CD4-positive, alpha-beta memory T cell (primary cell): ENCODE measurements around the gene SIT1. TPM values are rescaled to one million over a fixed set of nuclear protein-coding genes. Genes with fewer than 3 reads are reported as not detected.

Source experiments
- CTCF ChIA-PET: fragments of 350-600 bp; sonication (Branson Sonifier 250); formaldehyde crosslinking; loops from one replicate; lab custom pipeline; 2021; ENCODE audit warnings: inconsistent platforms; ENCODE audit not compliant: partially characterized antibody; lab: Charles Lee
- POLR2A ChIA-PET: fragments of 350-600 bp; sonication (Branson Sonifier 250); formaldehyde crosslinking; loops from one replicate; lab custom pipeline; 2021; ENCODE audit not compliant: partially characterized antibody; lab: Charles Lee
- DNase-seq, 5 donors: peaks; one replicate each; pipeline versions ENCODE4 v3.0.0 to v3.0.0-alpha.2; 2020 to 2022; ENCODE audit warnings: mixed read lengths in 1 of 5
- H3K27ac ChIP-seq: one replicate; pipeline ENCODE4 v1.7.0; 2013; ENCODE audit warnings: low read depth, low read length
- H3K27me3 ChIP-seq: 2 replicates; pipeline ENCODE4 v1.7.0; 2013; ENCODE audit warnings: mild to moderate bottlenecking, low read length, moderate library complexity; ENCODE audit not compliant: insufficient read depth
- H3K36me3 ChIP-seq: 2 replicates; pipeline ENCODE4 v1.7.0; 2013; ENCODE audit warnings: mild to moderate bottlenecking, low read length, moderate library complexity; ENCODE audit not compliant: insufficient read depth
- H3K4me1 ChIP-seq: 2 replicates; pipeline ENCODE4 v1.7.0; 2013; ENCODE audit warnings: mild to moderate bottlenecking, low read length, moderate library complexity; ENCODE audit not compliant: insufficient read depth
- H3K4me3 ChIP-seq, 2 donors: one replicate each; pipeline ENCODE4 v1.7.0; 2013; ENCODE audit warnings: low read length in 2 of 2, mild to moderate bottlenecking in 1 of 2
- H3K9me3 ChIP-seq, 2 donors: one replicate each; pipeline ENCODE4 v1.7.0; 2013; ENCODE audit warnings: low read length in 2 of 2, control low read depth in 1 of 2; ENCODE audit not compliant: control insufficient read depth in 1 of 2
- H3K27ac Mint-ChIP-seq, 7 donors: one replicate each; pipeline ENCODE4 v1.8.0; 2020 to 2021; ENCODE audit warnings: mixed read lengths in 7 of 7, mild to moderate bottlenecking in 6 of 7, inconsistent platforms in 3 of 7, moderate library complexity in 3 of 7
- H3K27me3 Mint-ChIP-seq, 2 donors: one replicate each; pipeline ENCODE4 v1.8.0; 2020 to 2021; ENCODE audit warnings: mixed read lengths in 2 of 2
- H3K36me3 Mint-ChIP-seq, 2 donors: one replicate each; pipeline ENCODE4 v1.8.0; 2020 to 2021; ENCODE audit warnings: mixed read lengths in 2 of 2, inconsistent platforms in 1 of 2, mild to moderate bottlenecking in 1 of 2
- H3K4me1 Mint-ChIP-seq, 4 donors: one replicate each; pipeline ENCODE4 v1.8.0; 2020 to 2021; ENCODE audit warnings: mixed read lengths in 4 of 4, mild to moderate bottlenecking in 1 of 4
- H3K4me3 Mint-ChIP-seq, 8 donors: one replicate each; pipeline ENCODE4 v1.8.0; 2020 to 2021; ENCODE audit warnings: mixed read lengths in 8 of 8, mild to moderate bottlenecking in 7 of 8, moderate library complexity in 6 of 8, inconsistent platforms in 3 of 8
- H3K9me3 Mint-ChIP-seq, 8 donors: one replicate each; pipeline ENCODE4 v1.8.0; 2020 to 2021; ENCODE audit warnings: mixed read lengths in 8 of 8, mild to moderate bottlenecking in 5 of 8, inconsistent platforms in 3 of 8, moderate library complexity in 1 of 8
- intact Hi-C: fragments of 100-400 bp; cut with micrococcal nuclease; formaldehyde crosslinking; loops from one replicate; pipeline ENCODE4 v1.15.1; 2023
- polyA plus RNA-seq, 2 donors: library from polyadenylated mRNA; unstranded; fragments of 300-500 nt; fragmentation: Illumina TruSeq; gene quantifications; one replicate each; pipeline ENCODE4 v1.2.3, GENCODE V29; 2021
- total RNA-seq, 2 experiments: library from RNA; stranded (reverse); gene quantifications; one replicate each; pipeline ENCODE4 v1.2.3, GENCODE V29; 2021

Gene SIT1
- total and polyA plus RNA-seq, 4 experiments from 2014 or later: 68.7 to 231 (median 117) TPM

DNA sequence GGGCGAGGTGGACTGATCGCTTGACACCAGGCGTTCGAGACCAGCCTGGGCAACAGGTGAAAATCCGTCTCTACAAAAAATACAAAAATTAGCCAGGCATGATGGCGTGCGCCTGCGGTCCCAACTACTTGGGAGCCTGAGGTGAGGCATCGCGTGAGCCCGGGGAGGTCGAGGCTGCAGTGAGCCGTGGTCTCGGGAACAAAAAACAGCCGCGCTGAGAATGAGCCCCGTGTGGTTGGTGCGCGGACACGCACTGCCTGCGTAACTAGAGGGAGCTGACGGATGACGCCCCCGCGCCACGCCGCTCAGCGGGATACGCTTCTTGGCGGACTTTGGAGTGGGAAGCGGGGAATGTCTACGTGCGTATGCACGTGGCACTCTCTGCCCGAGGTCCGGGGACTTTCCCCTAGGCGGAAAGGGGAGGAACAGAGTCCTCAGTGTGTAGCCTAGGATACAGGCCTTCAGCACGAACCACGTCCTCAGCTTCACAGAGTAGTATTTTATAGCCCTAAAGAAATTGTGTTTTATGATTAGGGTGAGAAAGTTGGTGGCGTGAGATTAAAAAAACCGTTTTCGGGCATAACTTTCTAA, 6.9 kb upstream of the SIT1 start, which contains the start of gene RMRP:
Gene RMRP, minus strand, starts transcription at position 474 of the 591 bp plus-strand sequence.
- Mint-ChIP-seq H3K27ac (peak within 1 kb of the TSS; percentile 95 to 100 (median 99)), H3K4me3 (peak within 1 kb of the TSS; percentile 86 to 95 (median 92)), H3K4me1 (peaks cover 52 to 78% (median 64%) of the 10 kb centered on the region in 4 donors), H3K36me3 (peaks cover 21 to 40% of the 10 kb centered on the region in 2 donors), H3K27me3 (peaks cover 2 to 4% of the 10 kb centered on the region in 2 donors), H3K9me3 (peaks cover 0 to 8% (median 4%) of the 10 kb centered on the region in 8 donors)
- H3K4me1 ChIP-seq: peaks cover 64% of the 10 kb centered on the region
- H3K27me3 ChIP-seq: no peaks in the 10 kb centered on the region
- H3K4me3 ChIP-seq: peak within 1 kb of the TSS; percentile 67 to 90
- intact Hi-C loops: loop anchor here (1.0 to 5.0 kb wide), 10 partner anchors 11 to 670 kb away; partner anchors contain the start of genes CREB3, DNAJB5, GBA2 and HINT2
- peaks cover 10% of the 10 kb centered on the region for H3K36me3 ChIP-seq
- H3K27ac ChIP-seq: peak within 1 kb of the TSS; percentile 96
- POLR2A ChIA-PET: interaction anchor here (0.9 to 12.3 kb wide), 18 partner anchors 9 to 1037 kb away, joined by 3 to 420 read pairs (median 11); partner anchors contain the start of genes CD72, CREB3, DCTN3 and FAM221B
- CTCF ChIA-PET: interaction anchor here (0.7 to 19.4 kb wide), 28 partner anchors 8 to 1835 kb away, joined by 3 to 339 read pairs (median 6); partner anchors contain the start of genes ARHGEF39, CD72, CREB3 and GBA2
- DNase-seq: peak; percentile 91 to 96 (median 93)
- no peaks in the 10 kb centered on the region for H3K9me3 ChIP-seq

DNA sequence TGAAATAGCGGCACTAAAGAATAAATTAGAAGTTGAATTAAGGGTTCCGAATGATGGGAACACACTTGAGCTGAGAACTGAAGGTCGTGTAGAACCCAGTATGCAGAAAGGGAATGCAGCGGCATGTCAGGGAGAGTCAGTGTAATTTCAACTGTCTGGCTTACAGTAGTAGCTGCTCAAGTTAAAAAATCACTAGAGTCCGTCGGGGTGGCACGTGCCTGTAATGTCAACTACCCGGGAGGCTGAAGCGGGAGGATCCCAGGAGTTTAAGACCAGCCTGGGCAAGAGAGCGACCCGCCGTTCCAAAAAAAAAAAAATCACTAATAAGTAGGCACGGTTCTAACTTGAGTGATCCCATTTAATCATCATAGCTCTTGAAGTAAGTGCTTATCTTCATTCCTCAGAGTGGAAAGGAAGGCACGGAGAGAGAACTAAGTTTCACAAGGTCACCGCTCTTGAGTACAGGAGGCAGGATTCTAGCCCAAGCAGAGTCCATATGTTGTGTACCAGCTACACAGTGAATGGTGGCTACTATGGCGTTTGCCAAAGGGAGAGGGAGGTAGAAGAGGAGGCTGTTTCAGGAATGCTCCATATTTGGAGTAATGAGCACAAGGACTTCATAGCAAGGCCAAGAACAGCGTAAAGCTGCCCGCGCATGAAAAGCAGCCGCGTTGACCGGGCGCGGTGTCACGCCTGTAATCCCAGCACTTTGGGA, 6.3 kb upstream of the SIT1 start:
- CTCF ChIA-PET: interaction anchor here (0.8 to 19.4 kb wide), 14 partner anchors 9 to 156 kb away, joined by 3 to 339 read pairs (median 18); partner anchors contain the start of genes ARHGEF39, CD72, CREB3 and GBA2
- intact Hi-C loops: loop anchor here (1.0 to 5.0 kb wide), 4 partner anchors 11 to 670 kb away; partner anchors contain the start of genes DNAJB5 and HINT2

GRCh38 chr9:35656348-35656747, 5.6 kb upstream of the SIT1 start:
- Histone ChIP-seq H3K4me1 (peaks cover 64% of the 10 kb centered on the region), H3K27me3 (no peaks in the 10 kb centered on the region), H3K36me3 (peaks cover 10% of the 10 kb centered on the region), H3K9me3 (no peaks in the 10 kb centered on the region), H3K4me3 (no peak overlapping the region), H3K27ac (peak overlapping the region; percentile 27)
- H3K4me3 Mint-ChIP-seq: peak overlapping the region; percentile 49 to 95 (median 88)
- peaks cover 17 to 35% of the 10 kb centered on the region in 2 donors for H3K36me3 Mint-ChIP-seq
- peaks cover 48 to 79% (median 61%) of the 10 kb centered on the region in 4 donors for H3K4me1 Mint-ChIP-seq
- H3K9me3 Mint-ChIP-seq: peaks cover 0 to 8% (median 4%) of the 10 kb centered on the region in 8 donors
- peak overlapping the region; percentile 95 to 100 (median 99) for H3K27ac Mint-ChIP-seq
- POLR2A ChIA-PET: interaction anchor here (1.2 to 12.3 kb wide), 8 partner anchors 8 to 93 kb away, joined by 3 to 420 read pairs (median 64); partner anchors contain the start of genes CD72, CREB3, GBA2 and RGP1
- H3K27me3 Mint-ChIP-seq: peaks cover 2 to 4% of the 10 kb centered on the region in 2 donors
- DNase-seq: peak in 1 of 5 donors; percentile 49
- CTCF ChIA-PET: interaction anchor here (0.6 to 19.4 kb wide), 9 partner anchors 9 to 179 kb away, joined by 3 to 339 read pairs (median 24); partner anchors contain the start of genes ARHGEF39, CD72, CREB3 and GBA2
- intact Hi-C loops: loop anchor here (5.0 kb wide), 2 partner anchors 544 to 669 kb away; partner anchors contain the start of gene DNAJB5

More for the DNA sequence above, 6.3 kb upstream of the SIT1 start:
- Mint-ChIP-seq H3K27me3 (peaks cover 2 to 4% of the 10 kb centered on the region in 2 donors), H3K36me3 (peaks cover 20 to 39% of the 10 kb centered on the region in 2 donors), H3K27ac (peak overlapping the region; percentile 95 to 100 (median 99)), H3K4me3 (peak overlapping the region; percentile 83 to 95 (median 92)), H3K9me3 (peaks cover 0 to 8% (median 4%) of the 10 kb centered on the region in 8 donors), H3K4me1 (peaks cover 48 to 78% (median 61%) of the 10 kb centered on the region in 4 donors)
- POLR2A ChIA-PET: interaction anchor here (1.0 to 12.3 kb wide), 15 partner anchors 9 to 1036 kb away, joined by 3 to 420 read pairs (median 14); partner anchors contain the start of genes CD72, CREB3, DCTN3 and GBA2
- Histone ChIP-seq H3K4me1 (peaks cover 64% of the 10 kb centered on the region), H3K27ac (peak overlapping the region; percentile 96), H3K4me3 (peak overlapping the region; percentile 67 to 90), H3K36me3 (peaks cover 10% of the 10 kb centered on the region), H3K27me3 (no peaks in the 10 kb centered on the region), H3K9me3 (no peaks in the 10 kb centered on the region)
- DNase-seq: peak in 2 of 5 donors; percentile 24 to 37

- Histone ChIP-seq H3K36me3 (no peaks in the 10 kb centered on the region), H3K4me3 (no peak overlapping the region), H3K9me3 (no peaks in the 10 kb centered on the region), H3K27ac (no peak overlapping the region), H3K27me3 (no peaks in the 10 kb centered on the region), H3K4me1 (peaks cover 52% of the 10 kb centered on the region)
- DNase-seq: no peak
- CTCF ChIA-PET: interaction anchor here (2.1 to 19.4 kb wide), 4 partner anchors 38 to 76 kb away, joined by 7 to 339 read pairs (median 197); partner anchors contain the start of genes CD72, CREB3, TLN1 and TPM2
- POLR2A ChIA-PET: interaction anchor here (2.0 kb wide), 1 partner anchor 11 kb away, joined by 4 read pairs; the partner anchor contains the start of gene ARHGEF39
- intact Hi-C loops: no loop called here
- H3K36me3 Mint-ChIP-seq: peaks cover 2 to 20% of the 10 kb centered on the region in 2 donors
- peaks cover 32 to 79% (median 49%) of the 10 kb centered on the region in 4 donors for H3K4me1 Mint-ChIP-seq
- no peak overlapping the region for H3K4me3 Mint-ChIP-seq
- peaks cover 2 to 4% of the 10 kb centered on the region in 2 donors for H3K27me3 Mint-ChIP-seq
- H3K9me3 Mint-ChIP-seq: peaks cover 0 to 8% (median 4%) of the 10 kb centered on the region in 8 donors
- H3K27ac Mint-ChIP-seq: peak overlapping the region in 6 of 7 donors; percentile 22 to 100 (median 76)
These were observed 2.9 kb upstream of the SIT1 start for GRCh38 chr9:35653611-35654010.

DNA sequence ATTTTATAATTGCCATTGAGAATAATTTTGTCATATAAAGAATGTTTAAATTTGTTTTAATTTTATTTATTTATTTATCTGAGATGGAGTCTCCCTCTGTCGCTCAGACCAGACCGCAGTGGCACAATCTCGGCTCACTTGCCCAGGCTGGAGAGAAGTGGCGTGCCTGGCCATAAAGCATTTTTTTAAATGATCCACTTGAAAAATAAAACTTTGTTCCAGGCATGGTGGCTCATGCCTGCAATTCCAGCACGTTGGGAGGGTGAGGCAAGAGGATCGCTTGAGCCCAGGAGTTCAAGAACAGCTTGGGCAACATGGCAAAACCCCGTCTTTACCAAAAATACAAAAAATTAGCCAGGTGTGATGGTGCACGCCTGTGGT, 2.1 kb upstream of the SIT1 start:
- Histone ChIP-seq H3K4me3 (no peak overlapping the region), H3K36me3 (no peaks in the 10 kb centered on the region), H3K9me3 (no peaks in the 10 kb centered on the region), H3K4me1 (peaks cover 59% of the 10 kb centered on the region), H3K27ac (no peak overlapping the region), H3K27me3 (no peaks in the 10 kb centered on the region)
- Mint-ChIP-seq H3K4me3 (no peak overlapping the region), H3K27me3 (peaks cover under 1 to 2% of the 10 kb centered on the region in 2 donors), H3K27ac (peak overlapping the region in 5 of 7 donors; percentile 51 to 89 (median 53)), H3K36me3 (peaks cover 5 to 23% of the 10 kb centered on the region in 2 donors), H3K9me3 (peaks cover 0 to 6% (median 2%) of the 10 kb centered on the region in 8 donors), H3K4me1 (peaks cover 38 to 79% (median 56%) of the 10 kb centered on the region in 4 donors)
- POLR2A ChIA-PET: interaction anchor here (2.0 to 9.7 kb wide), 2 partner anchors 12 to 40 kb away, joined by 4 to 159 read pairs; partner anchors contain the start of genes ARHGEF39 and TPM2
- CTCF ChIA-PET: interaction anchor here (10.7 to 19.4 kb wide), 3 partner anchors 10 to 77 kb away, joined by 145 to 260 read pairs (median 249); partner anchors contain the start of genes ARHGEF39, CCDC107, CD72 and CREB3
- intact Hi-C loops: no loop called here
- no peak for DNase-seq
